GM12878 (cell line): ENCODE measurements around the gene MICALL2. TPM values are rescaled to one million over a fixed set of nuclear protein-coding genes. Genes with fewer than 3 reads are reported as not detected.

Source experiments
- ATAC-seq: fragments of 200-7000 bp; cut with Tn5 transposase; 3 replicates; pipeline ENCODE4 v1.9.1; 2020; ENCODE audit warnings: mild to moderate bottlenecking, moderate library complexity
- BruUV-seq: library from RNA; stranded (reverse); fragments of 400-500 nt; replicated peaks from 2 replicates; lab custom pipeline; 2021; lab: Mats Ljungman, UMichigan
- CTCF ChIA-PET: fragments of 300-600 bp; sonication (Branson Sonifier 250); formaldehyde crosslinking; extraction: SDS; loops from one replicate; lab custom pipeline; 2021; ENCODE audit warnings: inconsistent platforms; lab: Yijun Ruan, JAX
- POLR2A ChIA-PET: fragments of 350-600 bp; formaldehyde crosslinking; extraction: SDS; loops from one replicate; lab custom pipeline; 2021; ENCODE audit warnings: inconsistent platforms; lab: Charles Lee
- RAD21 ChIA-PET: fragments of 300-600 bp; sonication (Branson Sonifier 250); formaldehyde crosslinking; loops from one replicate; lab custom pipeline; 2023; ENCODE audit warnings: antibody characterized with exemption; ENCODE audit not compliant: unreplicated experiment; lab: Charles Lee
- SMC1A ChIA-PET: fragments of 300-600 bp; sonication (Branson Sonifier 250); formaldehyde crosslinking; loops from one replicate; lab custom pipeline; 2023; ENCODE audit not compliant: unreplicated experiment, uncharacterized antibody; lab: Charles Lee
- DNase-seq: peaks from one replicate; pipeline ENCODE4 v3.0.0-alpha.2; 2011; ENCODE audit warnings: low read depth, low spot score
- FAIRE-seq: peaks from 3 replicates; lab custom pipeline; 2011; peaks lifted over from hg19 to GRCh38; lab: Jason Lieb, UNC
- H2AFZ ChIP-seq: 2 replicates; pipeline ENCODE4 v1.6.0; 2011; ENCODE audit warnings: low read depth, low read length, control low read depth; ENCODE audit not compliant: control insufficient read depth
- H3K27ac ChIP-seq: 2 replicates; pipeline ENCODE4 v1.5.1; 2011; ENCODE audit warnings: control low read depth; ENCODE audit not compliant: control insufficient read depth, insufficient read depth
- H3K27me3 ChIP-seq, 2 experiments: replicated peaks in 1 of 2; 2 replicates each; pipeline versions ENCODE4 v1.6.0 to v1.6.1; 2011; ENCODE audit warnings: low read length in 1 of 2; ENCODE audit not compliant: control insufficient read depth in 2 of 2, insufficient read depth in 2 of 2
- H3K36me3 ChIP-seq, 2 experiments: 2 replicates each; pipeline ENCODE4 v1.5.1; 2011; ENCODE audit warnings: low read length in 1 of 2; ENCODE audit not compliant: control insufficient read depth in 2 of 2, insufficient read depth in 2 of 2
- H3K4me1 ChIP-seq: 2 replicates; pipeline ENCODE4 v1.6.1; 2011; ENCODE audit warnings: mild to moderate bottlenecking, low read length, moderate library complexity, mixed read lengths; ENCODE audit not compliant: control insufficient read depth, insufficient read depth
- H3K4me2 ChIP-seq: 2 replicates; pipeline ENCODE4 v1.6.0; 2011; ENCODE audit warnings: control low read depth; ENCODE audit not compliant: control insufficient read depth, insufficient read depth
- H3K4me3 ChIP-seq: fragments of 200-600 bp; sonication (generic); 2 replicates; pipeline ENCODE4 v1.5.1; 2016
- H3K79me2 ChIP-seq: 2 replicates; pipeline ENCODE4 v1.6.0; 2011; ENCODE audit warnings: low read length; ENCODE audit not compliant: control insufficient read depth, insufficient read depth
- H3K9ac ChIP-seq: 2 replicates; pipeline ENCODE4 v1.8.0; 2011; ENCODE audit warnings: low read length, control low read depth, mixed read lengths; ENCODE audit not compliant: control insufficient read depth, insufficient read depth
- H3K9me3 ChIP-seq: replicated peaks from 3 replicates; pipeline ENCODE4 v1.5.1; 2011; ENCODE audit warnings: mild to moderate bottlenecking, low read length; ENCODE audit not compliant: control insufficient read depth, insufficient read depth
- H4K20me1 ChIP-seq: 2 replicates; pipeline ENCODE4 v1.6.0; 2011; ENCODE audit not compliant: control insufficient read depth, insufficient read depth
- ASH2L ChIP-seq: fragments of 300-600, 200-600 bp; sonication (generic); IDR thresholded peaks from 2 replicates; pipeline ENCODE4 v1.6.1; 2017; ENCODE audit warnings: low read depth, mild to moderate bottlenecking, borderline replicate concordance
- BCL11A ChIP-seq: IDR thresholded peaks from 2 replicates; pipeline ENCODE4 v1.6.1; 2011; ENCODE audit warnings: low read depth, low read length
- BRCA1 ChIP-seq: IDR thresholded peaks from 2 replicates; pipeline ENCODE4 v1.6.1; 2011; ENCODE audit warnings: low read depth, low read length, improper control_type of control experiment
- CEBPB ChIP-seq, 2 experiments: fragments of 150-350 bp in 1 of 2; IDR thresholded peaks; 2 replicates each; pipeline ENCODE4 v1.6.1; 2012 to 2014; ENCODE audit warnings: low read depth in 2 of 2, low read length in 2 of 2, borderline replicate concordance in 1 of 2, inconsistent platforms in 1 of 2
- CREM ChIP-seq: IDR thresholded peaks from 2 replicates; pipeline ENCODE4 v1.6.1; 2014; ENCODE audit warnings: antibody characterized with exemption, low read depth
- ESRRA ChIP-seq: IDR thresholded peaks from 2 replicates; pipeline ENCODE4 v1.6.1; 2012; ENCODE audit warnings: mild to moderate bottlenecking, low read length, improper control_type of control experiment
- FOS ChIP-seq: IDR thresholded peaks from 3 replicates; pipeline ENCODE4 v1.6.1; 2011; ENCODE audit warnings: borderline replicate concordance; ENCODE audit not compliant: insufficient read length; ENCODE audit errors: extremely low read depth
- GATAD2B ChIP-seq: fragments of 450-650 bp; conservative IDR thresholded peaks from 2 replicates; pipeline ENCODE4 v1.6.1; 2017; ENCODE audit warnings: low read depth, mild to moderate bottlenecking, moderate library complexity
- MXI1 ChIP-seq: fragments of 150-350 bp; IDR thresholded peaks from 2 replicates; pipeline ENCODE4 v1.6.1; 2011; ENCODE audit warnings: low read depth, mild to moderate bottlenecking, inconsistent platforms, low read length, improper control_type of control experiment
- NBN ChIP-seq: fragments of 450-650 bp; IDR thresholded peaks from 2 replicates; pipeline ENCODE4 v1.6.1; 2016
- PAX5 ChIP-seq: IDR thresholded peaks from 2 replicates; pipeline ENCODE4 v1.6.1; 2011; ENCODE audit warnings: low read depth, low read length, borderline replicate concordance
- SP1 ChIP-seq: IDR thresholded peaks from one replicate; pipeline ENCODE4 v1.6.1; 2011; ENCODE audit warnings: low read depth, low read length
- SREBF2 ChIP-seq: IDR thresholded peaks from 2 replicates; pipeline ENCODE4 v1.6.1; 2012; ENCODE audit warnings: mild to moderate bottlenecking, low read length
- STAT1 ChIP-seq: fragments of 450-650 bp; conservative IDR thresholded peaks from 2 replicates; pipeline ENCODE4 v1.6.1; 2014; ENCODE audit warnings: antibody characterized with exemption, mild to moderate bottlenecking
- ZNF207 ChIP-seq: fragments of 450-650 bp; IDR thresholded peaks from 2 replicates; pipeline ENCODE4 v1.6.1; 2014; ENCODE audit warnings: antibody characterized with exemption, mild to moderate bottlenecking, borderline replicate concordance
- WGBS: methylation state at CpG from one replicate; pipeline ENCODE4 v1.1.6; 2016; ENCODE audit warnings: low lambda C conversion rate; ENCODE audit not compliant: insufficient replicate concordance, insufficient coverage; ENCODE audit errors: missing lambda C conversion rate; 5-methylcytosine and 5-hydroxymethylcytosine counted together
- in situ Hi-C: fragments of 300-500 bp; cut with MboI; formaldehyde crosslinking; loops from 9 replicates; pipeline ENCODE4 v1.14.3; 2018; ENCODE audit warnings: mixed read lengths
- intact Hi-C: fragments of 100-400 bp; cut with micrococcal nuclease; formaldehyde crosslinking; loops from one replicate; pipeline ENCODE4 v1.14.2; 2022; ENCODE audit not compliant: unreplicated experiment
- polyA plus RNA-seq, 11 experiments: library from polyadenylated mRNA; depleted of rRNA in 4 of 11; unstranded in 6 of 11; stranded (reverse) in 5 of 11; fragments of >200 nt; fragmentation: Nextera tagmentation in 4 of 11; fragmentation: Illumina TruSeq in 1 of 11; extraction: Ambion mirVana in 4 of 11; extraction: Trizol in 1 of 11; gene quantifications; 1 replicate in 1 of 11; 2 replicates in 10 of 11; pipeline versions ENCODE4 v1.2.1 to v1.2.3, GENCODE V29; 2011 to 2016; ENCODE audit warnings: inconsistent platforms in 2 of 11, missing spikeins in 2 of 11, low read depth in 1 of 11
- total RNA-seq, 4 experiments: library from RNA; depleted of rRNA in 3 of 4; stranded (reverse); fragments of >200 nt in 3 of 4; fragmentation: Illumina TruSeq in 1 of 4; extraction: Trizol in 1 of 4; gene quantifications; 2 replicates each; pipeline versions ENCODE4 v1.2.1 to v1.2.3, GENCODE V29; 2013 to 2021
- TF ChIP-seq, protein P1 (sequence below): IDR thresholded peaks from 2 replicates; pipeline ENCODE4 v1.6.1; 2011; ENCODE audit warnings: low read depth, low read length, improper control_type of control experiment, borderline replicate concordance
- TF ChIP-seq, protein P2 (sequence below): IDR thresholded peaks from 2 replicates; pipeline ENCODE4 v1.6.1; 2011; ENCODE audit warnings: borderline replicate concordance, low read depth, mild to moderate bottlenecking, moderate library complexity, mixed read lengths, low read length; ENCODE audit not compliant: insufficient read depth; ENCODE audit errors: extremely low read length

MICALL2 gene
- total and polyA plus RNA-seq, 10 of the 15 experiments (the other 5 are each of a cell fraction or from before 2014, with no cell fraction given) = 0.04 to 1.7 (median 0.83) TPM; not detected in 3

DNA sequence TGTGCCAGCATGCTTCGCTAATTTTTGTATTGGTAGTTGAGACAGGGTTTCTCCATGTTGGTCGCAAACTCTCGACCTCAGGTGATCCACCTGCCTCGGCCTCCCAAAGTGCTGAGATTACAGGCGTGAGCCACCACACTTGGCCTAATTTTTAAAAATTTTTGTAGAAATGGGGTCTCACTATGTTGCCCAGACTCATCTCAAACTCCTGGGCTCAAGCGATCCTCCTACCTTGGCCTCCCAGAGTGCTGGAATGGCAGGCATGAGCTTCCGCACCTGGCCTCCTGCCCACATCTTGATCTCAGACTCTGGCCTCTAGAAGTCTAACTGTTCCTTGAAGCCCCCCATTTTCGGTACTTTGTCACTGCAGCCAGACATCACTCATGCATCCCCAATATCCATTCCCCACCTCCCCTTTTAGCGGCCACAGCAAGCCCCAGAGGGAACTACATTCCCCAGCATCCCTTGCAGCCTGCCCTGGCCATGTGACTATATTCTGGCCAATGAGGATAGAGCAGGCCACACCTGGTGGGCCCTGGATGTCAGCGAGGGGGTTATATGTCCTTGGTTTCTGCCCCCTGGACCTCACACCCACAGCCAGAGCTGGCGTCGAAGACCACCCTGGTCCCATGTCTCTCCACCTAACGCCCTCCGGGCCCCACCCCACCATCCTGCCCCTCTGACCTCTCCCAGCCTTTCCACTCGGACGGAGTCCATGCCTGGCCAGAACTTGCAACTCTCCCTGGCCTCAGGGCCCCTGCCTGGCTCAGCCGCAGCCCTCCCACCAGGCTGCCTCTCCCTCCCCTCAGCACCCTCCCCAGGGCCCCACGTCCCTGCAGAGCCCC is 33.8 kb downstream of the MICALL2 start (continued):
- TF ChIP-seq CEBPB (IDR thresholded peaks at IDR 0.05; ENCODE audit: borderline replicate concordance in 1 of 2, low read depth in 2 of 2, low read length in 2 of 2) = no peak
- TF ChIP-seq, protein P1, sequence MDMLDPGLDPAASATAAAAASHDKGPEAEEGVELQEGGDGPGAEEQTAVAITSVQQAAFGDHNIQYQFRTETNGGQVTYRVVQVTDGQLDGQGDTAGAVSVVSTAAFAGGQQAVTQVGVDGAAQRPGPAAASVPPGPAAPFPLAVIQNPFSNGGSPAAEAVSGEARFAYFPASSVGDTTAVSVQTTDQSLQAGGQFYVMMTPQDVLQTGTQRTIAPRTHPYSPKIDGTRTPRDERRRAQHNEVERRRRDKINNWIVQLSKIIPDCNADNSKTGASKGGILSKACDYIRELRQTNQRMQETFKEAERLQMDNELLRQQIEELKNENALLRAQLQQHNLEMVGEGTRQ = peak; percentile 59
- TF ChIP-seq ZNF207 = no peak

DNA sequence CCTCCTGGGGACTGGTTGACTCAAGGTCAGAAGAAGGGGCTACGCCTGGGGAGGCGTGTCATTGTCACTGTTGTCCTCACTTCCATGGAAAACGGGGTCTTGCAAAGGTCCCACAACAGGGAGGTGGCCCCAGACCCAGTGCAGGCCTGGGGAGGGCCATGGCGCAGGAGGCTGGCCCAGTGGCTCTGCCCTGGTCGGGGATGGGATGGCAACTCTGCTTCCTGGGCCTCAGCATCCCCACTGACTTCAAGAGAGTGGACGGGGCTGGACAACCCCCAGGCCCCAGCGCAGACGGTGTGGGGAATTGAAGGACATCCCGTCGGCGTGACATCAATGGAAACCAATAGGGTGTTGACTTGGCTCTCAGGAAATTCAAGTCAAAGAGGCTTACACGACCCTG is 35.2 kb downstream of the MICALL2 start:
- H3K4me2 ChIP-seq = no peak overlapping the region
- H3K79me2 ChIP-seq = no peaks in the 10 kb centered on the region
- ChIA-PET CTCF (interaction anchor here (1.6 kb wide), 1 partner anchor 8 kb away, joined by 5 read pairs; no protein-coding TSS in a partner anchor), POLR2A (no interaction called here), SMC1A (no interaction called here), RAD21 (no interaction called here)
- no peak overlapping the region for H3K9ac ChIP-seq
- no peaks in the 10 kb centered on the region for H3K36me3 ChIP-seq
- intact Hi-C loops = no loop called here
- H3K9me3 ChIP-seq = no peaks in the 10 kb centered on the region
- TF ChIP-seq NBN (no peak), ASH2L (no peak), BCL11A (no peak), PAX5 (no peak), SP1 (no peak), BRCA1 (no peak), MXI1 (no peak), CREM (no peak), GATAD2B (no peak), ESRRA (no peak), SREBF2 (no peak), FOS (no peak), STAT1 (no peak)
- TF ChIP-seq, protein P2, sequence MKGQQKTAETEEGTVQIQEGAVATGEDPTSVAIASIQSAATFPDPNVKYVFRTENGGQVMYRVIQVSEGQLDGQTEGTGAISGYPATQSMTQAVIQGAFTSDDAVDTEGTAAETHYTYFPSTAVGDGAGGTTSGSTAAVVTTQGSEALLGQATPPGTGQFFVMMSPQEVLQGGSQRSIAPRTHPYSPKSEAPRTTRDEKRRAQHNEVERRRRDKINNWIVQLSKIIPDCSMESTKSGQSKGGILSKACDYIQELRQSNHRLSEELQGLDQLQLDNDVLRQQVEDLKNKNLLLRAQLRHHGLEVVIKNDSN = no peak
- H3K4me1 ChIP-seq = no peaks in the 10 kb centered on the region
- no peak overlapping the region for H3K4me3 ChIP-seq
- H3K27ac ChIP-seq = no peak overlapping the region
- H2AFZ ChIP-seq = no peak overlapping the region
- H3K27me3 ChIP-seq = peaks cover 0 to 2% of the 10 kb centered on the region in 2 experiments; a peak in 2 of 4 replicates
- FAIRE-seq (no peak), ATAC-seq (no peak), DNase-seq (no peak)
- BruUV-seq = no TSS peak
- no peaks in the 10 kb centered on the region for H4K20me1 ChIP-seq
- in situ Hi-C loops = no loop called here
- 48% methylated on average over 12 of the region's 12 CpGs for WGBS
